Astrocyte (in vitro differentiated cells and primary cell): Measurements from ENCODE around the gene EXOSC5.

ENCODE experiments used
- EZH2 ChIP-seq: IDR thresholded peaks from 2 replicates; pipeline ENCODE4 v1.6.1; 2012; ENCODE audit warnings: mild to moderate bottlenecking, low read length, inconsistent platforms; ENCODE audit not compliant: insufficient read depth
- TF ChIP-seq, protein P1 (sequence below): IDR thresholded peaks from 2 replicates; pipeline ENCODE4 v1.5.1; 2011; ENCODE audit warnings: low read depth, mild to moderate bottlenecking, inconsistent platforms, low read length, moderate library complexity; ENCODE audit not compliant: insufficient read depth

DNA sequence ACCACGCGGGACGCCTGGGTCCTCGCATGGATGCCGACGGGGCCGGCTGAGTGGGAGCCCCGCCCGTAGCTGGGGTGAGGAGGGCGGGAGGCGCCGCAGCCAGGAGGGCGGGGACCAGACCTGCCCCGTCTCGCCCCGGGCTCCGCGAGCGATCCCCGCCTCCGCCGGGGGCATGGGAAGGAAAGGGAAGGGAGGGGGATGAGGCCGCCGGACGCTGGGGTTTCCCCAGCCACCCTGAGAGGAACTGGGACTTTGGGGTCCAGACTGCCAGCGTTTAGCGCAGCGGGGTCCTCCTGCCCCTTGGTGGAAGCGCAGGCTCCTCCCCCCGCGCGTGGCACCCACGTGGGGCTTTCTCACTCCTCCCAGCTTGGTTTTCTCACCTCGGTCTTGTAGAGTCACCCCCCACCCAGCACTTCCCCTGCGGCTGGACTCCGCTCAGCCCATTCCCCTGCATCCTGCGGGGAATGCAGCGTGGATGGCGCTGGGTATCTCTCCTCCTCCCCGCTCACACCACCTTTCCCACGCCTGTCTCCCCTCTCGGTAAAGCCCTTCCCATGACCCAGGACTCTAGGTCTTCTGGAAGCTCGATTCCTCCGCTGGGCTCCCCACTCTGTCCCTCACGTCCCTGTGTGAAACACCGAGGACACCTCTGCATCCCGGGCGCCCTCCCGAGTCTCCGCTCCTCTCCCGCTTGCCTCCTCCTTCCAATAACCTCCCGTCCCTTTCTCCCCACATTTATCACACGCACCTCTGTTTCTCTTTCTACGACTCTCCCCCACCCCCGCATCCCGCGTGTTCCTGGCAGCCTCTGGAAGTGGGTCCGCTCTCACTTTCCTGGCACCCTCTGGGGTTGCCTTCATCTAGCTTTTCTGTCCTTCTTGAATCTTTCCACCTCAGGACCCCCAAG, 45.6 kb downstream of the EXOSC5 start:
- TF ChIP-seq, protein P1, sequence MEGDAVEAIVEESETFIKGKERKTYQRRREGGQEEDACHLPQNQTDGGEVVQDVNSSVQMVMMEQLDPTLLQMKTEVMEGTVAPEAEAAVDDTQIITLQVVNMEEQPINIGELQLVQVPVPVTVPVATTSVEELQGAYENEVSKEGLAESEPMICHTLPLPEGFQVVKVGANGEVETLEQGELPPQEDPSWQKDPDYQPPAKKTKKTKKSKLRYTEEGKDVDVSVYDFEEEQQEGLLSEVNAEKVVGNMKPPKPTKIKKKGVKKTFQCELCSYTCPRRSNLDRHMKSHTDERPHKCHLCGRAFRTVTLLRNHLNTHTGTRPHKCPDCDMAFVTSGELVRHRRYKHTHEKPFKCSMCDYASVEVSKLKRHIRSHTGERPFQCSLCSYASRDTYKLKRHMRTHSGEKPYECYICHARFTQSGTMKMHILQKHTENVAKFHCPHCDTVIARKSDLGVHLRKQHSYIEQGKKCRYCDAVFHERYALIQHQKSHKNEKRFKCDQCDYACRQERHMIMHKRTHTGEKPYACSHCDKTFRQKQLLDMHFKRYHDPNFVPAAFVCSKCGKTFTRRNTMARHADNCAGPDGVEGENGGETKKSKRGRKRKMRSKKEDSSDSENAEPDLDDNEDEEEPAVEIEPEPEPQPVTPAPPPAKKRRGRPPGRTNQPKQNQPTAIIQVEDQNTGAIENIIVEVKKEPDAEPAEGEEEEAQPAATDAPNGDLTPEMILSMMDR: no peak
- no peak for TF ChIP-seq EZH2
